ENCODE measurements around the gene IFNW1.
"Not testable (repeated sequence)": the region's sequence is repeated elsewhere in the genome, so short reads cannot be mapped to it uniquely, and the experiment has no call there.

The IFNW1 gene

GRCh38 chr9:21137020-21137419 lies 4.6 kb downstream of the IFNW1 start:
- H3K36me3 ChIP-seq (ENCODE audit: insufficient read depth, low read length) = no peaks in the 10 kb centered on the region
- H3K4me1 ChIP-seq (ENCODE audit: insufficient read depth, low read length) = no peaks in the 10 kb centered on the region
- no peaks in the 10 kb centered on the region for H3K9me3 ChIP-seq (ENCODE audit: low read length)
- H3K4me3 ChIP-seq (ENCODE audit: low read length) = no peak overlapping the region
- no peaks in the 10 kb centered on the region for H3K27me3 ChIP-seq (ENCODE audit: insufficient read depth, low read length)
- no peak overlapping the region for H2AFZ ChIP-seq (ENCODE audit: low read depth, low read length)

- Histone ChIP-seq H3K4me3 (ENCODE audit: low read length) (no peak overlapping the region), H3K27me3 (ENCODE audit: insufficient read depth, low read length) (no peaks in the 10 kb centered on the region), H3K9me3 (ENCODE audit: low read length) (no peaks in the 10 kb centered on the region), H2AFZ (ENCODE audit: low read depth, low read length) (no peak overlapping the region), H3K36me3 (ENCODE audit: insufficient read depth, low read length) (no peaks in the 10 kb centered on the region), H3K4me1 (ENCODE audit: insufficient read depth, low read length) (no peaks in the 10 kb centered on the region)
These were observed 5.9 kb downstream of the IFNW1 start for GRCh38 chr9:21135736-21136135.

GRCh38 chr9:21128186-21128585 lies 13.4 kb downstream of the IFNW1 start:
- not testable (repeated sequence) for H3K4me1 ChIP-seq (ENCODE audit: insufficient read depth, low read length); H3K4me3 ChIP-seq (ENCODE audit: low read length); H3K27me3 ChIP-seq (ENCODE audit: insufficient read depth, low read length); H2AFZ ChIP-seq (ENCODE audit: low read depth, low read length); H3K36me3 ChIP-seq (ENCODE audit: insufficient read depth, low read length); H3K9me3 ChIP-seq (ENCODE audit: low read length)

GRCh38 chr9:21121595-21122251 lies 19.9 kb downstream of the IFNW1 start:
- Histone ChIP-seq H3K9me3 (ENCODE audit: low read length) (no peaks in the 10 kb centered on the region), H2AFZ (ENCODE audit: low read depth, low read length) (no peak overlapping the region), H3K36me3 (ENCODE audit: insufficient read depth, low read length) (no peaks in the 10 kb centered on the region), H3K4me1 (ENCODE audit: insufficient read depth, low read length) (peaks cover 2% of the 10 kb centered on the region), H3K27me3 (ENCODE audit: insufficient read depth, low read length) (no peaks in the 10 kb centered on the region), H3K4me3 (ENCODE audit: low read length) (no peak overlapping the region)

- no peak overlapping the region for H3K4me3 ChIP-seq (ENCODE audit: low read length)
- no peak overlapping the region for H2AFZ ChIP-seq (ENCODE audit: low read depth, low read length)
- H3K27me3 ChIP-seq (ENCODE audit: insufficient read depth, low read length) = no peaks in the 10 kb centered on the region
- peaks cover 2% of the 10 kb centered on the region for H3K4me1 ChIP-seq (ENCODE audit: insufficient read depth, low read length)
- H3K36me3 ChIP-seq (ENCODE audit: insufficient read depth, low read length) = no peaks in the 10 kb centered on the region
- H3K9me3 ChIP-seq (ENCODE audit: low read length) = no peaks in the 10 kb centered on the region
These were observed 20.6 kb downstream of the IFNW1 start for GRCh38 chr9:21121079-21121478.

GRCh38 chr9:21119093-21119770 lies 22.4 kb downstream of the IFNW1 start:
- Histone ChIP-seq H3K4me1 (ENCODE audit: insufficient read depth, low read length) (peaks cover 2% of the 10 kb centered on the region), H3K4me3 (ENCODE audit: low read length) (no peak overlapping the region), H2AFZ (ENCODE audit: low read depth, low read length) (no peak overlapping the region), H3K36me3 (ENCODE audit: insufficient read depth, low read length) (no peaks in the 10 kb centered on the region), H3K9me3 (ENCODE audit: low read length) (no peaks in the 10 kb centered on the region), H3K27me3 (ENCODE audit: insufficient read depth, low read length) (no peaks in the 10 kb centered on the region)

GRCh38 chr9:21114311-21114710 lies 27.3 kb downstream of the IFNW1 start:
- no peak overlapping the region for H2AFZ ChIP-seq (ENCODE audit: low read depth, low read length)
- no peak overlapping the region for H3K4me3 ChIP-seq (ENCODE audit: low read length)
- no peaks in the 10 kb centered on the region for H3K36me3 ChIP-seq (ENCODE audit: insufficient read depth, low read length)
- peaks cover 2% of the 10 kb centered on the region for H3K4me1 ChIP-seq (ENCODE audit: insufficient read depth, low read length)
- H3K9me3 ChIP-seq (ENCODE audit: low read length) = no peaks in the 10 kb centered on the region
- H3K27me3 ChIP-seq (ENCODE audit: insufficient read depth, low read length) = no peaks in the 10 kb centered on the region

- Histone ChIP-seq H3K4me1 (ENCODE audit: insufficient read depth, low read length) (peaks cover 2% of the 10 kb centered on the region), H3K9me3 (ENCODE audit: low read length) (no peaks in the 10 kb centered on the region), H2AFZ (ENCODE audit: low read depth, low read length) (no peak overlapping the region), H3K27me3 (ENCODE audit: insufficient read depth, low read length) (no peaks in the 10 kb centered on the region), H3K4me3 (ENCODE audit: low read length) (no peak overlapping the region), H3K36me3 (ENCODE audit: insufficient read depth, low read length) (no peaks in the 10 kb centered on the region)
These were observed 30.7 kb downstream of the IFNW1 start for GRCh38 chr9:21110708-21111576.

- Histone ChIP-seq H3K9me3 (ENCODE audit: low read length) (no peaks in the 10 kb centered on the region), H3K4me1 (ENCODE audit: insufficient read depth, low read length) (no peaks in the 10 kb centered on the region), H3K27me3 (ENCODE audit: insufficient read depth, low read length) (no peaks in the 10 kb centered on the region), H3K36me3 (ENCODE audit: insufficient read depth, low read length) (no peaks in the 10 kb centered on the region), H2AFZ (ENCODE audit: low read depth, low read length) (no peak overlapping the region), H3K4me3 (ENCODE audit: low read length) (no peak overlapping the region)
These were observed 36.8 kb downstream of the IFNW1 start for GRCh38 chr9:21104787-21105186.

- Histone ChIP-seq H3K36me3 (ENCODE audit: insufficient read depth, low read length) (no peaks in the 10 kb centered on the region), H3K9me3 (ENCODE audit: low read length) (peaks cover under 1% of the 10 kb centered on the region), H3K27me3 (ENCODE audit: insufficient read depth, low read length) (no peaks in the 10 kb centered on the region), H3K4me1 (ENCODE audit: insufficient read depth, low read length) (no peaks in the 10 kb centered on the region), H3K4me3 (ENCODE audit: low read length) (no peak overlapping the region), H2AFZ (ENCODE audit: low read depth, low read length) (no peak overlapping the region)
These were observed 39.3 kb downstream of the IFNW1 start for GRCh38 chr9:21102305-21102704.

GRCh38 chr9:21097817-21098216 lies 43.8 kb downstream of the IFNW1 start:
- Histone ChIP-seq H3K36me3 (ENCODE audit: insufficient read depth, low read length) (no peaks in the 10 kb centered on the region), H3K27me3 (ENCODE audit: insufficient read depth, low read length) (no peaks in the 10 kb centered on the region), H3K4me1 (ENCODE audit: insufficient read depth, low read length) (no peaks in the 10 kb centered on the region), H2AFZ (ENCODE audit: low read depth, low read length) (no peak overlapping the region), H3K4me3 (ENCODE audit: low read length) (no peak overlapping the region), H3K9me3 (ENCODE audit: low read length) (peaks cover 2% of the 10 kb centered on the region)

GRCh38 chr9:21096901-21097255 lies 44.8 kb downstream of the IFNW1 start:
- Histone ChIP-seq H3K9me3 (ENCODE audit: low read length) (peaks cover 2% of the 10 kb centered on the region), H3K36me3 (ENCODE audit: insufficient read depth, low read length) (no peaks in the 10 kb centered on the region)

GRCh38 chr9:21096172-21096900 lies 45.3 kb downstream of the IFNW1 start:
- Histone ChIP-seq H3K9me3 (ENCODE audit: low read length) (peaks cover 5% of the 10 kb centered on the region), H3K36me3 (ENCODE audit: insufficient read depth, low read length) (no peaks in the 10 kb centered on the region), H3K4me1 (ENCODE audit: insufficient read depth, low read length) (no peaks in the 10 kb centered on the region), H3K27me3 (ENCODE audit: insufficient read depth, low read length) (no peaks in the 10 kb centered on the region), H3K4me3 (ENCODE audit: low read length) (no peak overlapping the region), H2AFZ (ENCODE audit: low read depth, low read length) (no peak overlapping the region)

More at GRCh38 chr9:21096901-21097255, 44.8 kb downstream of the IFNW1 start:
- no peak overlapping the region for H3K4me3 ChIP-seq (ENCODE audit: low read length)
- H2AFZ ChIP-seq (ENCODE audit: low read depth, low read length) = no peak overlapping the region
- H3K4me1 ChIP-seq (ENCODE audit: insufficient read depth, low read length) = no peaks in the 10 kb centered on the region
- H3K27me3 ChIP-seq (ENCODE audit: insufficient read depth, low read length) = no peaks in the 10 kb centered on the region

All from neuron (in vitro differentiated cells).